Measurements from ENCODE around the gene RBFOX1.

GRCh38 chr16:7512503-7512902 is 179.9 kb downstream of the RBFOX1 start:
- TF ChIP-seq CTCF (IDR thresholded peaks at IDR 0.05), result no peak
- no peak for TF ChIP-seq EP300 (IDR thresholded peaks at IDR 0.05)
- TF ChIP-seq POLR2A (IDR thresholded peaks at IDR 0.05), result no peak

Measured in ovary (tissue), 3 donors.